Loucy (cell line): ENCODE results near the gene WDR1.

Experiments
- H2AFZ ChIP-seq: fragments of 200-600 bp; sonication (generic); 2 replicates; pipeline ENCODE4 v1.6.0; 2016; ENCODE audit warnings: antibody characterized with exemption, mild to moderate bottlenecking, low read length, moderate library complexity
- H3F3A ChIP-seq: fragments of 200-600 bp; 2 replicates; pipeline ENCODE4 v1.6.0; 2016; ENCODE audit warnings: antibody characterized with exemption, low read depth, mild to moderate bottlenecking
- H3K27me3 ChIP-seq: fragments of 200-600 bp; sonication (generic); 2 replicates; pipeline ENCODE4 v1.6.1; 2014; ENCODE audit warnings: low read length, mild to moderate bottlenecking; ENCODE audit not compliant: insufficient read depth, poor library complexity, severe bottlenecking
- H3K36me3 ChIP-seq: fragments of 200-600 bp; sonication (generic); 2 replicates; pipeline ENCODE4 v1.6.1; 2016; ENCODE audit warnings: low read length; ENCODE audit not compliant: insufficient read depth
- H3K4me1 ChIP-seq: fragments of 200-600 bp; sonication (generic); 2 replicates; pipeline ENCODE4 v1.5.1; 2014; ENCODE audit warnings: low read length, mild to moderate bottlenecking; ENCODE audit not compliant: insufficient read depth, poor library complexity, severe bottlenecking
- H3K4me2 ChIP-seq: fragments of 200-600 bp; sonication (generic); 2 replicates; pipeline ENCODE4 v1.6.0; 2014; ENCODE audit warnings: antibody characterized with exemption, low read length, low read depth, mild to moderate bottlenecking; ENCODE audit not compliant: poor library complexity, severe bottlenecking
- H3K4me3 ChIP-seq: fragments of 200-600 bp; sonication (generic); 2 replicates; pipeline ENCODE4 v1.5.1; 2014; ENCODE audit warnings: low read length, mild to moderate bottlenecking, mixed read lengths; ENCODE audit not compliant: poor library complexity, severe bottlenecking
- H3K79me2 ChIP-seq: fragments of 200-600 bp; sonication (generic); 2 replicates; pipeline ENCODE4 v1.6.1; 2014; ENCODE audit warnings: low read length; ENCODE audit not compliant: insufficient read depth
- H3K9ac ChIP-seq: fragments of 200-600 bp; sonication (generic); 2 replicates; pipeline ENCODE4 v1.6.0; 2014; ENCODE audit warnings: mild to moderate bottlenecking, low read depth, low read length, moderate library complexity; ENCODE audit not compliant: poor library complexity, severe bottlenecking
- H3K9me2 ChIP-seq: fragments of 200-600 bp; sonication (generic); replicated peaks from 2 replicates; pipeline ENCODE4 v1.6.1; 2016; ENCODE audit warnings: low read depth, low read length, mixed read lengths
- H3K9me3 ChIP-seq: fragments of 200-600 bp; sonication (generic); 2 replicates; pipeline ENCODE4 v1.6.1; 2014; ENCODE audit warnings: mild to moderate bottlenecking, antibody characterized with exemption, low read length, low read depth; ENCODE audit not compliant: insufficient read depth
- H4K20me1 ChIP-seq: fragments of 200-600 bp; sonication (generic); 2 replicates; pipeline ENCODE4 v1.6.0; 2014; ENCODE audit warnings: antibody characterized with exemption, low read length, mild to moderate bottlenecking; ENCODE audit not compliant: insufficient read depth, poor library complexity, severe bottlenecking
- EZH2phosphoT487 ChIP-seq: fragments of 200-600 bp; IDR thresholded peaks from 2 replicates; pipeline ENCODE4 v1.6.1; 2018; ENCODE audit warnings: antibody characterized with exemption, mild to moderate bottlenecking, moderate library complexity, borderline replicate concordance
- TF ChIP-seq, protein P1 (sequence below): fragments of 200-600 bp; sonication (generic); conservative IDR thresholded peaks from 2 replicates; pipeline ENCODE4 v1.5.1; 2014; ENCODE audit warnings: mild to moderate bottlenecking, antibody characterized with exemption, low read length

The WDR1 gene

DNA sequence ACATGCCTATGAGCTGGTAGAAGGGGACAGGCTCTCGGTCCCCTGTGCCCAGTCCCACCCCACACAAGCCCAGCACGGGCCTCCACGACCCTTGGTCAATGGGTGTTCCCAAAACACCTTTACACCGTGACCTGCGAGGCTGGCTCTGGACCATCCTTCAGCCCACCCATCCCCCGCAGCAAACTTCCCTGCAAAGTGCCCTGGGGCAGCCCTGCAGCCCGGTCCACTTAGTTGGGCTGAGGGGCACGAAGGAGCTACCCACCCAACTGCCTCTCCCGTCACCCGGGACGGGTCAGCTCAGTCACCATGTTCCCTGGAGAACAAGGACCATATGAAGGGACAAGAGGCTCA is 23.4 kb downstream of the WDR1 start:
- peaks cover 85% of the 10 kb centered on the region for H3K79me2 ChIP-seq
- peaks cover 88% of the 10 kb centered on the region for H3K36me3 ChIP-seq
- no peak for TF ChIP-seq EZH2phosphoT487
- TF ChIP-seq, protein P1, sequence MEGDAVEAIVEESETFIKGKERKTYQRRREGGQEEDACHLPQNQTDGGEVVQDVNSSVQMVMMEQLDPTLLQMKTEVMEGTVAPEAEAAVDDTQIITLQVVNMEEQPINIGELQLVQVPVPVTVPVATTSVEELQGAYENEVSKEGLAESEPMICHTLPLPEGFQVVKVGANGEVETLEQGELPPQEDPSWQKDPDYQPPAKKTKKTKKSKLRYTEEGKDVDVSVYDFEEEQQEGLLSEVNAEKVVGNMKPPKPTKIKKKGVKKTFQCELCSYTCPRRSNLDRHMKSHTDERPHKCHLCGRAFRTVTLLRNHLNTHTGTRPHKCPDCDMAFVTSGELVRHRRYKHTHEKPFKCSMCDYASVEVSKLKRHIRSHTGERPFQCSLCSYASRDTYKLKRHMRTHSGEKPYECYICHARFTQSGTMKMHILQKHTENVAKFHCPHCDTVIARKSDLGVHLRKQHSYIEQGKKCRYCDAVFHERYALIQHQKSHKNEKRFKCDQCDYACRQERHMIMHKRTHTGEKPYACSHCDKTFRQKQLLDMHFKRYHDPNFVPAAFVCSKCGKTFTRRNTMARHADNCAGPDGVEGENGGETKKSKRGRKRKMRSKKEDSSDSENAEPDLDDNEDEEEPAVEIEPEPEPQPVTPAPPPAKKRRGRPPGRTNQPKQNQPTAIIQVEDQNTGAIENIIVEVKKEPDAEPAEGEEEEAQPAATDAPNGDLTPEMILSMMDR, result no peak

DNA sequence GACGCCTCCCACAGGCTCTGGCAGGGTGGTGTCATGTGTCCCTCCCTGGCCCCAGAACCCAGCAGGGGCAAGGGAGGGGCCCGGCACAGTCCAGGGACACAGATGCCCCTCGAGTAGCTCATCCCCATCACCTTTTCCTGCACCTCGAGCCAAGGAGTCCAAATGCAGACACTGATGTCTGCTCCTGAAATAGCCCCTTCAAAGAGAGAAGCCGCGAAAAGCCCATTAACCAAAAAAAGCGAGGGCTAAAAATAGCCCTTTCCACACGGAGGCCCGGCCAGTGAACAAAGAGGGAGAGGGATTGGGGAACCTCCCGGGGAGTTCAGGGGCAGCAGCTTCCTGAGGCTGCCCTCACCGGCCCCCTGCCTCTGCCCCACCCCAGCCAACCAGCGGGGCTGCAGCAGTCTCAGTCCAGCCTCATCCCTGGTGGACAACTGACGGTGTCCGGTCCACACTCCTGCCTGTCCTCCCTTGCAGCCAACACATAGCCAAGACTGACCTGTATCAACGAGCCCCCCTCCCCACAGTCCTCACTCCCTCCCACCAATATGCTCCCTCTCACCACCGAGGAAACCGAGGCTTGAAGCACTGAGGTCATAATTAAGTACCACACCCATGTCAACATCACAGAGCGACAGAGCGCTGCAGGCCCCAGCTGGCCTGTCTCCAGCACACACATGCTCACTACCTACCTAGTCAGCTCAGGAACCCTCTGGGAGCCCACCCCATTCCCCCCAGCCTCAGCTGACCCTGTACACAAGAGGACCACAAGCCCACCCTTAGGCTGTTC is 23.9 kb downstream of the WDR1 start:
- Histone ChIP-seq H2AFZ (no peak overlapping the region), H3K27me3 (no peaks in the 10 kb centered on the region), H3K4me2 (peak overlapping the region; percentile 76), H3K9me3 (no peaks in the 10 kb centered on the region), H3K9ac (peak overlapping the region; percentile 68), H3K4me1 (peaks cover 67% of the 10 kb centered on the region), H3K79me2 (peaks cover 81% of the 10 kb centered on the region), H3K36me3 (peaks cover 88% of the 10 kb centered on the region), H3F3A (peaks cover 16% of the 10 kb centered on the region), H3K9me2 (no peaks in the 10 kb centered on the region), H4K20me1 (peaks cover 78% of the 10 kb centered on the region), H3K4me3 (peak overlapping the region; percentile 54)
- TF ChIP-seq, protein P1, result no peak
- TF ChIP-seq EZH2phosphoT487, result no peak

More for the DNA sequence above, 23.4 kb downstream of the WDR1 start:
- Histone ChIP-seq H3K9me2 (no peaks in the 10 kb centered on the region), H3K4me3 (peak overlapping the region; percentile 54), H3F3A (peaks cover 16% of the 10 kb centered on the region), H3K9ac (peak overlapping the region; percentile 68), H3K27me3 (no peaks in the 10 kb centered on the region), H3K4me2 (peak overlapping the region; percentile 76), H2AFZ (no peak overlapping the region), H4K20me1 (peaks cover 80% of the 10 kb centered on the region), H3K9me3 (no peaks in the 10 kb centered on the region), H3K4me1 (peaks cover 67% of the 10 kb centered on the region)

DNA sequence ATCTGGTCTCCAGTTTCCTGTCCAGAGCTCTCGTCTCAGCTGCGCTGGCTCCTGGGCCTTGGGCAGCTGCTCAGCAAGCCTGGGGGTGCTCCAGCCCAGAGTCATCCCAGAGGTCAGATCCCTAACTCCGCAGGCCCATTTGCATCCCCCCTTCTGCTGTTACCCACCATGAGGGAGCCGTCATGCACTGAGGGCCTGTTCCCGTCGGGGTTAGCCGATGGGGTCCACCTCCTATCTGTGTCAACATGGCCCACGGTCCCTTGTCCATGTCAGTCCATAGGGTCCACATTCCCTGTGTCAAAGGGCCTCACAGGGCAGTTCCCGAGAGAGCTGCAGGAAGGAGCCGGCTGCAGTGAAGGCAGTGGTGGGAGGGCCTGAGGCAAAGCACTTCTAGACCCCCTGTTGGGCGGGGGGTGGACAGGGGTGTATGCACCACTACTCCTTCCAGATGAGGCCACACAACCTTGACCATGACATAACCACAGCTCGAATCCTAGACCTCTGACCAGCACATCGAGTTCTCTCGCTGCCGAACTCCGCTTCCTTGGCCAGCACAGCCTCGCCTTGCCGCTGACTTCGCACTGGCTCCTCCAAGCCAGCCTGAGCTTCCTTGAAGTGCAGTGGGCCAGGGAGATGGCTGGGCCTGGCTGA is 24.9 kb downstream of the WDR1 start:
- no peak overlapping the region for H2AFZ ChIP-seq
- H3K9me3 ChIP-seq, result no peaks in the 10 kb centered on the region
- H3K4me1 ChIP-seq, result peaks cover 59% of the 10 kb centered on the region
- H3K36me3 ChIP-seq, result peaks cover 88% of the 10 kb centered on the region
- peak overlapping the region; percentile 68 for H3K9ac ChIP-seq
- no peaks in the 10 kb centered on the region for H3K27me3 ChIP-seq
- no peak overlapping the region for H3K4me2 ChIP-seq
- peaks cover 81% of the 10 kb centered on the region for H3K79me2 ChIP-seq
- peaks cover 16% of the 10 kb centered on the region for H3F3A ChIP-seq
- H3K9me2 ChIP-seq, result no peaks in the 10 kb centered on the region
- TF ChIP-seq, protein P1, result no peak
- H3K4me3 ChIP-seq, result no peak overlapping the region
- H4K20me1 ChIP-seq, result peaks cover 69% of the 10 kb centered on the region
